GM12878 (cell line): Measurements from ENCODE around the gene IGF2BP2. TPM values are rescaled to one million over a fixed set of nuclear protein-coding genes. Genes with fewer than 3 reads are reported as not detected.

ENCODE experiments used
- ATAC-seq: fragments of 200-7000 bp; cut with Tn5 transposase; 3 replicates; pipeline ENCODE4 v1.9.1; 2020; ENCODE audit warnings: mild to moderate bottlenecking, moderate library complexity
- BruUV-seq: library from RNA; stranded (reverse); fragments of 400-500 nt; replicated peaks from 2 replicates; lab custom pipeline; 2021; lab: Mats Ljungman, UMichigan
- CTCF ChIA-PET: fragments of 300-600 bp; sonication (Branson Sonifier 250); formaldehyde crosslinking; extraction: SDS; loops from one replicate; lab custom pipeline; 2021; ENCODE audit warnings: inconsistent platforms; lab: Yijun Ruan, JAX
- POLR2A ChIA-PET: fragments of 350-600 bp; formaldehyde crosslinking; extraction: SDS; loops from one replicate; lab custom pipeline; 2021; ENCODE audit warnings: inconsistent platforms; lab: Charles Lee
- RAD21 ChIA-PET: fragments of 300-600 bp; sonication (Branson Sonifier 250); formaldehyde crosslinking; loops from one replicate; lab custom pipeline; 2023; ENCODE audit warnings: antibody characterized with exemption; ENCODE audit not compliant: unreplicated experiment; lab: Charles Lee
- SMC1A ChIA-PET: fragments of 300-600 bp; sonication (Branson Sonifier 250); formaldehyde crosslinking; loops from one replicate; lab custom pipeline; 2023; ENCODE audit not compliant: unreplicated experiment, uncharacterized antibody; lab: Charles Lee
- DNase-seq: peaks from one replicate; pipeline ENCODE4 v3.0.0-alpha.2; 2011; ENCODE audit warnings: low read depth, low spot score
- FAIRE-seq: peaks from 3 replicates; lab custom pipeline; 2011; peaks lifted over from hg19 to GRCh38; lab: Jason Lieb, UNC
- H2AFZ ChIP-seq: 2 replicates; pipeline ENCODE4 v1.6.0; 2011; ENCODE audit warnings: low read depth, low read length, control low read depth; ENCODE audit not compliant: control insufficient read depth
- H3K27ac ChIP-seq: 2 replicates; pipeline ENCODE4 v1.5.1; 2011; ENCODE audit warnings: control low read depth; ENCODE audit not compliant: control insufficient read depth, insufficient read depth
- H3K27me3 ChIP-seq, 2 experiments: replicated peaks in 1 of 2; 2 replicates each; pipeline versions ENCODE4 v1.6.0 to v1.6.1; 2011; ENCODE audit warnings: low read length in 1 of 2; ENCODE audit not compliant: control insufficient read depth in 2 of 2, insufficient read depth in 2 of 2
- H3K36me3 ChIP-seq, 2 experiments: 2 replicates each; pipeline ENCODE4 v1.5.1; 2011; ENCODE audit warnings: low read length in 1 of 2; ENCODE audit not compliant: control insufficient read depth in 2 of 2, insufficient read depth in 2 of 2
- H3K4me1 ChIP-seq: 2 replicates; pipeline ENCODE4 v1.6.1; 2011; ENCODE audit warnings: mild to moderate bottlenecking, low read length, moderate library complexity, mixed read lengths; ENCODE audit not compliant: control insufficient read depth, insufficient read depth
- H3K4me2 ChIP-seq: 2 replicates; pipeline ENCODE4 v1.6.0; 2011; ENCODE audit warnings: control low read depth; ENCODE audit not compliant: control insufficient read depth, insufficient read depth
- H3K4me3 ChIP-seq: fragments of 200-600 bp; sonication (generic); 2 replicates; pipeline ENCODE4 v1.5.1; 2016
- H3K79me2 ChIP-seq: 2 replicates; pipeline ENCODE4 v1.6.0; 2011; ENCODE audit warnings: low read length; ENCODE audit not compliant: control insufficient read depth, insufficient read depth
- H3K9ac ChIP-seq: 2 replicates; pipeline ENCODE4 v1.8.0; 2011; ENCODE audit warnings: low read length, control low read depth, mixed read lengths; ENCODE audit not compliant: control insufficient read depth, insufficient read depth
- H3K9me3 ChIP-seq: replicated peaks from 3 replicates; pipeline ENCODE4 v1.5.1; 2011; ENCODE audit warnings: mild to moderate bottlenecking, low read length; ENCODE audit not compliant: control insufficient read depth, insufficient read depth
- H4K20me1 ChIP-seq: 2 replicates; pipeline ENCODE4 v1.6.0; 2011; ENCODE audit not compliant: control insufficient read depth, insufficient read depth
- CBX3 ChIP-seq: fragments of 200-600 bp; sonication (generic); IDR thresholded peaks from 2 replicates; pipeline ENCODE4 v1.6.1; 2016; ENCODE audit warnings: low read depth, borderline replicate concordance
- CHD4 ChIP-seq: fragments of 200-600 bp; sonication (generic); IDR thresholded peaks from 2 replicates; pipeline ENCODE4 v1.6.1; 2016; ENCODE audit warnings: mild to moderate bottlenecking
- E2F4 ChIP-seq: IDR thresholded peaks from 2 replicates; pipeline ENCODE4 v1.6.1; 2012; ENCODE audit warnings: low read depth, low read length, improper control_type of control experiment
- GABPA ChIP-seq: IDR thresholded peaks from 2 replicates; pipeline ENCODE4 v1.6.1; 2014; ENCODE audit warnings: antibody characterized with exemption, low read depth, mild to moderate bottlenecking, inconsistent platforms
- JUND ChIP-seq: IDR thresholded peaks from 2 replicates; pipeline ENCODE4 v1.6.1; 2012; ENCODE audit warnings: low read depth, mild to moderate bottlenecking, low read length, improper control_type of control experiment, moderate library complexity
- KAT2A ChIP-seq: conservative IDR thresholded peaks from 2 replicates; pipeline ENCODE4 v1.6.1; 2011; ENCODE audit warnings: low read depth, low read length; ENCODE audit not compliant: control insufficient read depth
- MYC ChIP-seq: IDR thresholded peaks from 2 replicates; pipeline ENCODE4 v1.6.1; 2011; ENCODE audit warnings: mild to moderate bottlenecking, low read length, moderate library complexity, inconsistent platforms; ENCODE audit not compliant: insufficient read depth, insufficient replicate concordance, insufficient read length, severe bottlenecking
- NFIC ChIP-seq: IDR thresholded peaks from 2 replicates; pipeline ENCODE4 v1.6.1; 2012; ENCODE audit warnings: low read depth, mild to moderate bottlenecking, inconsistent platforms, low read length, moderate library complexity
- NFXL1 ChIP-seq: fragments of 450-650 bp; IDR thresholded peaks from 2 replicates; pipeline ENCODE4 v1.6.1; 2017; ENCODE audit warnings: antibody characterized with exemption, mild to moderate bottlenecking, borderline replicate concordance
- NKRF ChIP-seq: fragments of 450-650 bp; conservative IDR thresholded peaks from 2 replicates; pipeline ENCODE4 v1.6.1; 2017; ENCODE audit warnings: mild to moderate bottlenecking, moderate library complexity
- NR2C2 ChIP-seq: IDR thresholded peaks from 2 replicates; pipeline ENCODE4 v1.6.1; 2011; ENCODE audit warnings: borderline replicate concordance, low read depth; ENCODE audit not compliant: control insufficient read depth, insufficient read length
- PKNOX1 ChIP-seq: fragments of 450-650 bp; IDR thresholded peaks from 2 replicates; pipeline ENCODE4 v1.6.1; 2016; ENCODE audit warnings: mild to moderate bottlenecking
- WGBS: methylation state at CpG from one replicate; pipeline ENCODE4 v1.1.6; 2016; ENCODE audit warnings: low lambda C conversion rate; ENCODE audit not compliant: insufficient replicate concordance, insufficient coverage; ENCODE audit errors: missing lambda C conversion rate; 5-methylcytosine and 5-hydroxymethylcytosine counted together
- in situ Hi-C: fragments of 300-500 bp; cut with MboI; formaldehyde crosslinking; loops from 9 replicates; pipeline ENCODE4 v1.14.3; 2018; ENCODE audit warnings: mixed read lengths
- intact Hi-C: fragments of 100-400 bp; cut with micrococcal nuclease; formaldehyde crosslinking; loops from one replicate; pipeline ENCODE4 v1.14.2; 2022; ENCODE audit not compliant: unreplicated experiment
- polyA plus RNA-seq, 11 experiments: library from polyadenylated mRNA; depleted of rRNA in 4 of 11; unstranded in 6 of 11; stranded (reverse) in 5 of 11; fragments of >200 nt; fragmentation: Nextera tagmentation in 4 of 11; fragmentation: Illumina TruSeq in 1 of 11; extraction: Ambion mirVana in 4 of 11; extraction: Trizol in 1 of 11; gene quantifications; 1 replicate in 1 of 11; 2 replicates in 10 of 11; pipeline versions ENCODE4 v1.2.1 to v1.2.3, GENCODE V29; 2011 to 2016; ENCODE audit warnings: inconsistent platforms in 2 of 11, missing spikeins in 2 of 11, low read depth in 1 of 11
- total RNA-seq, 4 experiments: library from RNA; depleted of rRNA in 3 of 4; stranded (reverse); fragments of >200 nt in 3 of 4; fragmentation: Illumina TruSeq in 1 of 4; extraction: Trizol in 1 of 4; gene quantifications; 2 replicates each; pipeline versions ENCODE4 v1.2.1 to v1.2.3, GENCODE V29; 2013 to 2021
- TF ChIP-seq, protein P1 (sequence below): IDR thresholded peaks from 2 replicates; pipeline ENCODE4 v1.6.1; 2012; ENCODE audit warnings: mild to moderate bottlenecking, low read depth, low read length
- TF ChIP-seq, protein P2 (sequence below): IDR thresholded peaks from 2 replicates; pipeline ENCODE4 v1.6.1; 2011; ENCODE audit warnings: low read depth, mild to moderate bottlenecking, low read length, moderate library complexity, borderline replicate concordance; ENCODE audit errors: extremely low read depth

Gene IGF2BP2
- total and polyA plus RNA-seq, 10 of the 15 experiments (the other 5 are each of a cell fraction or from before 2014, with no cell fraction given), result 0.25 to 0.72 TPM; not detected in 8

GRCh38 chr3:185822221-185823000 lies 2.4 kb downstream of the IGF2BP2 start:
- Histone ChIP-seq H3K4me2 (no peak overlapping the region), H3K27me3 (peaks cover 8 to 12% of the 10 kb centered on the region in 2 experiments), H3K79me2 (no peaks in the 10 kb centered on the region), H4K20me1 (no peaks in the 10 kb centered on the region), H3K4me3 (no peak overlapping the region), H3K36me3 (no peaks in the 10 kb centered on the region), H2AFZ (no peak overlapping the region), H3K9me3 (no peaks in the 10 kb centered on the region), H3K9ac (no peak overlapping the region), H3K27ac (no peak overlapping the region), H3K4me1 (no peaks in the 10 kb centered on the region)
- WGBS, result 16% methylated on average over 9 of the region's 9 CpGs
- ATAC-seq (no peak), DNase-seq (no peak), FAIRE-seq (no peak)
- ChIA-PET RAD21 (no interaction called here), CTCF (interaction anchor here (0.6 to 1.3 kb wide), 3 partner anchors 162 to 1221 kb away, joined by 3 read pairs; no protein-coding TSS in a partner anchor), POLR2A (interaction anchor here (0.6 kb wide), 1 partner anchor 205 kb away, joined by 3 read pairs; no protein-coding TSS in a partner anchor), SMC1A (interaction anchor here (1.4 kb wide), 2 partner anchors 11 to 14 kb away, joined by 4 read pairs; no protein-coding TSS in a partner anchor)
- BruUV-seq, result no TSS peak
- in situ Hi-C loops, result no loop called here
- intact Hi-C loops, result no loop called here
- TF ChIP-seq, protein P1, sequence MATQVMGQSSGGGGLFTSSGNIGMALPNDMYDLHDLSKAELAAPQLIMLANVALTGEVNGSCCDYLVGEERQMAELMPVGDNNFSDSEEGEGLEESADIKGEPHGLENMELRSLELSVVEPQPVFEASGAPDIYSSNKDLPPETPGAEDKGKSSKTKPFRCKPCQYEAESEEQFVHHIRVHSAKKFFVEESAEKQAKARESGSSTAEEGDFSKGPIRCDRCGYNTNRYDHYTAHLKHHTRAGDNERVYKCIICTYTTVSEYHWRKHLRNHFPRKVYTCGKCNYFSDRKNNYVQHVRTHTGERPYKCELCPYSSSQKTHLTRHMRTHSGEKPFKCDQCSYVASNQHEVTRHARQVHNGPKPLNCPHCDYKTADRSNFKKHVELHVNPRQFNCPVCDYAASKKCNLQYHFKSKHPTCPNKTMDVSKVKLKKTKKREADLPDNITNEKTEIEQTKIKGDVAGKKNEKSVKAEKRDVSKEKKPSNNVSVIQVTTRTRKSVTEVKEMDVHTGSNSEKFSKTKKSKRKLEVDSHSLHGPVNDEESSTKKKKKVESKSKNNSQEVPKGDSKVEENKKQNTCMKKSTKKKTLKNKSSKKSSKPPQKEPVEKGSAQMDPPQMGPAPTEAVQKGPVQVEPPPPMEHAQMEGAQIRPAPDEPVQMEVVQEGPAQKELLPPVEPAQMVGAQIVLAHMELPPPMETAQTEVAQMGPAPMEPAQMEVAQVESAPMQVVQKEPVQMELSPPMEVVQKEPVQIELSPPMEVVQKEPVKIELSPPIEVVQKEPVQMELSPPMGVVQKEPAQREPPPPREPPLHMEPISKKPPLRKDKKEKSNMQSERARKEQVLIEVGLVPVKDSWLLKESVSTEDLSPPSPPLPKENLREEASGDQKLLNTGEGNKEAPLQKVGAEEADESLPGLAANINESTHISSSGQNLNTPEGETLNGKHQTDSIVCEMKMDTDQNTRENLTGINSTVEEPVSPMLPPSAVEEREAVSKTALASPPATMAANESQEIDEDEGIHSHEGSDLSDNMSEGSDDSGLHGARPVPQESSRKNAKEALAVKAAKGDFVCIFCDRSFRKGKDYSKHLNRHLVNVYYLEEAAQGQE, result no peak
- TF ChIP-seq PKNOX1, result no peak
- TF ChIP-seq NKRF, result no peak
- no peak for TF ChIP-seq CBX3
- TF ChIP-seq, protein P2, sequence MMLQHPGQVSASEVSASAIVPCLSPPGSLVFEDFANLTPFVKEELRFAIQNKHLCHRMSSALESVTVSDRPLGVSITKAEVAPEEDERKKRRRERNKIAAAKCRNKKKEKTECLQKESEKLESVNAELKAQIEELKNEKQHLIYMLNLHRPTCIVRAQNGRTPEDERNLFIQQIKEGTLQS, result no peak
- TF ChIP-seq NFIC, result no peak
- TF ChIP-seq CHD4, result no peak
- no peak for TF ChIP-seq NR2C2
- TF ChIP-seq E2F4, result no peak
- no peak for TF ChIP-seq KAT2A
- TF ChIP-seq JUND, result no peak
- no peak for TF ChIP-seq GABPA
- no peak for TF ChIP-seq MYC
- TF ChIP-seq NFXL1, result no peak
